ENCODE measurements around the gene KCNQ2.

The KCNQ2 gene

GRCh38 chr20:63469713-63470101, 2.7 kb downstream of the KCNQ2 start:
- no peak for DNase-seq

- no peak for DNase-seq
Observed at GRCh38 chr20:63469019-63469712, 3.3 kb downstream of the KCNQ2 start.

- no peak for DNase-seq
Observed at GRCh38 chr20:63468421-63468820, 4.0 kb downstream of the KCNQ2 start.

- no peak for DNase-seq
Observed at GRCh38 chr20:63467294-63468083, 5.0 kb downstream of the KCNQ2 start.

GRCh38 chr20:63466861-63467260, 5.6 kb downstream of the KCNQ2 start:
- no peak for DNase-seq

GRCh38 chr20:63466250-63466825, 6.1 kb downstream of the KCNQ2 start:
- DNase-seq: no peak

GRCh38 chr20:63465380-63466249, 6.8 kb downstream of the KCNQ2 start:
- DNase-seq: no peak

GRCh38 chr20:63464289-63464635, 8.2 kb downstream of the KCNQ2 start:
- no peak for DNase-seq

- no peak for DNase-seq
Observed at GRCh38 chr20:63463400-63464288, 8.8 kb downstream of the KCNQ2 start.

- no peak for DNase-seq
Observed at GRCh38 chr20:63462244-63462643, 10.2 kb downstream of the KCNQ2 start.

- DNase-seq: no peak
Observed at GRCh38 chr20:63461104-63461763, 11.2 kb downstream of the KCNQ2 start.

- no peak for DNase-seq
Observed at GRCh38 chr20:63459070-63459380, 13.4 kb downstream of the KCNQ2 start.

GRCh38 chr20:63458170-63459069, 14.0 kb downstream of the KCNQ2 start:
- DNase-seq: no peak

- peak in 1 of 2 experiments; percentile 86 for DNase-seq
Observed at GRCh38 chr20:63457737-63458136, 14.7 kb downstream of the KCNQ2 start.

- DNase-seq: peak in 1 of 2 experiments; percentile 67
Observed at GRCh38 chr20:63456429-63457284, 15.8 kb downstream of the KCNQ2 start.

- no peak for DNase-seq
Observed at GRCh38 chr20:63455568-63455859, 16.9 kb downstream of the KCNQ2 start.

GRCh38 chr20:63454731-63455567, 17.5 kb downstream of the KCNQ2 start:
- DNase-seq: peak; percentile 28 to 72

- peak in 1 of 2 experiments; percentile 82 for DNase-seq
Observed at GRCh38 chr20:63452821-63453523, 19.5 kb downstream of the KCNQ2 start.

Measured in NCI-H526 (cell line).